Endometrial microvascular endothelial cells (primary cell): ENCODE data around the gene ASRGL1. TPM values are rescaled to one million over a fixed set of nuclear protein-coding genes. Genes with fewer than 3 reads are reported as not detected.
"Not testable (repeated sequence)": the region's sequence is repeated elsewhere in the genome, so short reads cannot be mapped to it uniquely, and the experiment has no call there.

ENCODE experiments used
- in situ Hi-C: cut with HindIII; loops from 2 replicates; pipeline ENCODE4 v1.10.0; 2017; ENCODE audit warnings: low sequenced_read_pairs, low pct_unique_long_range_greater_than_20kb; ENCODE audit errors: inconsistent ontology term
- total RNA-seq: library from RNA; depleted of rRNA; stranded (reverse); fragments of >200 nt; gene quantifications from one replicate; pipeline ENCODE4 v1.2.3, GENCODE V29; 2015; ENCODE audit errors: inconsistent ontology term

ASRGL1 gene
- total RNA-seq, 1 donor from 2014 or later = 53.3 TPM

- in situ Hi-C loops = no loop called here
These were observed 7.0 kb downstream of the ASRGL1 start for GRCh38 chr11:62344210-62344609.

DNA sequence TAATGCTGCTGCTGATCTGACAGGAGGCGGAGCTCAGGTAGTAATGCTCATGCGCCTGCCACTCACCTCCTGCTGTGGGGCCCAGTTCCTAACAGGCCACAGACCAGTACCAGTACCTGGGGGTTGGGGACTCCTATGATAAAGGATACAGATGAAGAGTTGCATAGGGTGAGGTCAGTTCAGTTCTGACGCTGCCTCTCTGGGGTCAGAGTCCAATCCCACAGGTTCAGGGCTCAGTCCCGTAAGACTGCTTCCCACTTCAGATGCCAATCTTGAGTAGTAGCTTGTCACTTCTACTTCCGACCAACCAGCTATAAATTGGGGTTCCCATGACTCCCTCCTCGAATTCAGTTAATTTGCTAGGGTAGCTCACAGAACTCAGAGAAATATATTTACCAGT lies 8.6 kb downstream of the ASRGL1 start:
- in situ Hi-C loops = no loop called here

DNA sequence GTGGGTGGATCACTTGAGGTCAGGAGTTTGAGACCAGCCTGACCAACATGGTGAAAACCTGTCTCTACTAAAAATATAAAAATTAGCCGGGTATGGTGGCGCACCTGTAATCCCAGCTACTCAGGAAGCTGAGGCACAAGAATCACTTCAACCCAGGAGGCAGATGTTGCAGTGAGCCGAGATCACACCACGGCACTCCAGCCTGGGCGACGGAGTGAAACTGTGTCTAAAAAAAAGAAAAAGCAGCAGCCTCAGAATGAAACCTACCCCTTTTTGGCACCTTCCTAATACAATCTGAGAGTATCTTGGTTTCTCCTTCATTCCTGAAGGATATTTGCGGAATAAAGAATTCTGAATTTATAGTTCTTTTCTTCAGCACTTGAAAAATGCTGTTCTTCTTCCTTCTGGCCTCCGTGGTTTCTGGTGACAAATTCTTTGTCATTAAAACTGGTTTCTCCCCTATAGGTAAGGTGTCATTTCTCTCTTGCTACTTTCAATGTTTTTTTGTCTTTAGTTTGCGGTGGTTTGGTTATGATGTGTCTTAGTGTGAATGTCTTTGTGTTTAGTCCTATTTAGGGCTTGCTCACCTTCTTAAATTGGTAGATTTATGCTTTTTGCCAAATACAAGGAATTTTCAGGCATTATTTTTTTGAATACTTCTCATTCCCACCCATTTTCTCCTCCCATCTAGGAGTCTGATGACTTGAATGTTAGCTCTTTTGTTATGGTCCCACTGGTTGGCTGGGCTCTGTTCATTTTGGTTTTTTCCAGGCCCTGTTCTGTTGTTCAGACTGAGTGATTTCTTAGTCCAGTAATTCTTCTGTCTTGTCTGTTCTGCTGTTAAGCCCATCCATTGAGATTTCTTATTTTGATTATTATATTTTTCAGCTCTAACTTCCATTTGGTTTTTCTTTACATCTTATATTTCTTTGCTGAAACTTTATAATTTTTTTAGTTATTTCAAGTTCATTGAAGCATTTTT lies 15.4 kb downstream of the ASRGL1 start:
- in situ Hi-C loops = no loop called here

- in situ Hi-C loops = no loop called here
These were observed 16.6 kb downstream of the ASRGL1 start for GRCh38 chr11:62353841-62354240.

DNA sequence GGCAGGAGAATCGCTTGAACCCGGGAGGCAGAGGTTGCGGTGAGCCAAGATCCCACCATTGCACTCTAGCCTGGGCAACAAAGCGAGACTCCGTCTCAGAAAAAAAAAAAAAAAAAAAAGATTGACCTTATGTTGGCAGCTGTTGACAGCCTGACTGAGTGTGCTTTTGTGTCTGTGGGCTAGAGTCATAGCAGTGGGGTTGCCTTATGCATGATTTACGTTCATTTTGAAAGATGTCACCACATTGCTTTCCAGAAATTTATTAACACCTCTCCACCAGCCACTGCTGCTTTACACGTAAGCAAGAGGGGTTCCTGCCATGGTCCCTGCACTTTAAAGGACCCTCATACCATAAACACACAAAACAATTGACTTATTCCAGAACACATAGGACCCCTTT lies 21.0 kb downstream of the ASRGL1 start:
- in situ Hi-C loops = no loop called here

- in situ Hi-C loops = no loop called here
These were observed 22.2 kb downstream of the ASRGL1 start for GRCh38 chr11:62359475-62359874.

GRCh38 chr11:62360685-62361084 lies 23.4 kb downstream of the ASRGL1 start:
- in situ Hi-C loops = no loop called here

- in situ Hi-C loops = not testable (repeated sequence)
These were observed 31.7 kb downstream of the ASRGL1 start for GRCh38 chr11:62368861-62369477.

GRCh38 chr11:62370743-62371440 lies 33.6 kb downstream of the ASRGL1 start:
- in situ Hi-C loops = no loop called here

DNA sequence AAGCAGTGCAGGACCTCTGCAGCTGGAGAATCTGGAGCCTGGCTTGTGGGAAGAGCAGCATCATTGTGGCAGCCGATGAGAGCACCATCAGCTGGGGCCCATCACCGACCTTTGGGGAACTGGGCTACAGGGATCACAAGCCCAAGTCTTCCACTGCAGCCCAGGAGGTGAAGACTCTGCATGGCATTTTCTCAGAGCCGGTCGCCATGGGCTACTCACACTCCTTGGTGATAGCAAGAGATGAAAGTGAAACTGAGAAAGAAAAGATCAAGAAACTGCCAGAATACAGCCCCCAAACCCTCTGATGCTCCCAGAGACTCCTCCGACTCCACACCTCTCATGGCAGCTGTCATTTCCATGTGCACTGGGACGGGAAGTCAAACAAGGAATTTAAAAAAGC lies 35.6 kb downstream of the ASRGL1 start:
- in situ Hi-C loops = no loop called here

DNA sequence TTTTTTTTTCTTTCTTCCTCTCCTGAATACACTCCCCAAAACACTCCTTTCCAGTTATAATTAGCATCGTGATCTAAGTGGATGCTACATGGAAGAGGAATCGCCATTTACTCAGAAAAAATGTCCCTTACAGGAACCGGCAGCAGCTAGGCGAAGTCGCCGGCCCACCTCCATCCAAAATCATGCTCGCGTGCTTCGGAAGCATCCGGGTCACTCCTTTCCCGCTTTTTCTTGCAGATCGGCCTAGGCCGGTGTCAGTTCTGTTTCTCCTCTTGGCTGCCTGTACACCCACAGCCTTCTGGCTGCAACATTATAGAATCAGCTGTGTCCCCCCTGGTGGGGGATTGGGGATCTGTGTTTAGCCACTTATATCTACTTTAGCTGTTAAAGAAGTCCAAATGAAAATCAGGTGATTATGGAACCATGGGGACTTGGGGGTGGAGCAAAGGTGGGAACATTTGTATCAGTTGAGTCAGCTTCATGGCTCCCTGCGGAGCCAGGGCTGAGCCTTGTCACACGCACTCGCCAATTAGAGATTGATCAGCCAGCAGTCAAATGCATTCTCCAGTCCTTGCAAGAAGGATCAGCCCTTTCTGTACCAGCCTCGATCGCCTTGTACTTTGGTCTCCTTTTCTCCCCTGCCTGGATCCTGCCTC lies 36.3 kb downstream of the ASRGL1 start:
- in situ Hi-C loops = no loop called here

DNA sequence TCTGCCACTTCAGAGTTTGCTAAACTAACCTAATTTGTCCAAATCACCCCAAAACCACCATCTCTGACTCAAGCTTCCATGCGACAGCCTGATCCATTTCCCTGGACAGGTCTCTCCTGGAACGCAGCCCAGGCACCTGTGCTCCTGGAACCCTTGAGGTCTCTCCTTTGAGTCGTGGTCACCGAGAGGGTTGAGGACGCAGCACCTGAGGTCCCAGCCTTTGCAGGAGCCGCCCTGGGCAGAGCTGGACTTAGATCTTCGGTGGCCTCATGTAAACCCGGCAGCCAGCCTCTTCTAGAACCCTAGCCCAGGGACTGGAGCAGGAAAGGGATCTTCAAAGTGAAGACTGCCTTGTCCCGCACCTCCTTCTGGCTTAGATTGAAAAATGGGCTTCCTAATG lies 37.6 kb downstream of the ASRGL1 start:
- in situ Hi-C loops = no loop called here

GRCh38 chr11:62378459-62379063 lies 41.3 kb downstream of the ASRGL1 start:
- in situ Hi-C loops = not testable (repeated sequence)

DNA sequence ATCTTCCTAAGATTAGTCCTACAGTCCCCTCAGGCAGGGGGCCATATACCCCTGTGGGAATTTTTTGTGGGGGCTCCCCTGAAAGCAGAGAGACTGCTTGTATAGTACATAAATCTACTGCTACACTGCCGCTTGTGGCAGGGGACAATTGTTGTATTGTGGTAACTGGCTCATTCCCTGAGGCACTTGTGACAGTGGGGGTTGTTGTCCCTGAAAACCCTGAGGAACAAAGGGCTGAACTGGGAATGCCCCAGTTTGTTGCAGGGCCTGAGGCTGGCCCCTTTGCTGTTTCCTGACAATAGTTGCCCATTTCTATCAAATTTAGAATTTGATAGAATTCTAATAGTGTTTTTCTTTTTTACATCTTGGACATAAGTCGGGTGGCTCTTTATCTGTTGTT lies 42.3 kb downstream of the ASRGL1 start:
- in situ Hi-C loops = not testable (repeated sequence)

GRCh38 chr11:62380821-62381245 lies 43.6 kb downstream of the ASRGL1 start:
- in situ Hi-C loops = not testable (repeated sequence)

GRCh38 chr11:62383822-62384221 lies 46.6 kb downstream of the ASRGL1 start:
- in situ Hi-C loops = no loop called here

- in situ Hi-C loops = not testable (repeated sequence)
These were observed 48.8 kb downstream of the ASRGL1 start for GRCh38 chr11:62386083-62386482.

DNA sequence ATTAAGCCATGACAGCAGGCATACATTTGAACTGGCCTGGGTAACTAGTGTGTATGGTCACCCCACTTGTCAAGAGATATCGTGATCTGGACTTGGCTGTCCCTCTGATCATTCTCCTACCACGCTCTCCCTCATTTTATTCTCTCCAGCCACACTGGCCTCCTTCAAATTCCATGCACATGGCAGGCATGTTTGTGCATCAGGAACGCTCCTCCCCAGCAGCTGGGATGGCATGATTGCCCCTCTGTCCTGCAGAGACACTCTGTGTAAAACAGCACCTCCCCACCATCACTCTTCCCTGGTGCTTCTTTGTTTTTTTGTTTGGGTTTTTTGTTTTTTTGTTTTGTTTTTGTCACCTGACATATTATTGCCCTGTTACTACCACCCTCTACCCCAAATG lies 50.1 kb downstream of the ASRGL1 start:
- in situ Hi-C loops = no loop called here

DNA sequence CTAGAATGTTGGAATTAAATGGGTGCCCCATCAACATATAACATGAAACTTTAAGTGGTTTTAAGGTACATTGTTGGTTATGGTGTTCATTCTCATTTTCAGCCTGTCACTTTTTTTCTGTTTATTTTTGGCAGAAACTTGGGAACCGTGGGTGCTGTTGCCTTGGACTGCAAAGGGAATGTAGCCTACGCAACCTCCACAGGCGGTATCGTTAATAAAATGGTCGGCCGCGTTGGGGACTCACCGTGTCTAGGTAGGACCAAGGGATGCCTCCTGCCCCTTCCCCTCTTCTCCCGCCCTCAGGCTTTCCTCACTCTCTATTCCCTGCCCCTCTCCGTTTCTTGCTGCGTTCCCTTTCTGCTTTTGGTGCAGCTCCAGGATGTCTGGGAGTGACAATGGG lies 51.8 kb downstream of the ASRGL1 start:
- in situ Hi-C loops = no loop called here
